GM18873 (cell line): ENCODE measurements around the gene CACNB3.

Source experiments
- ATAC-seq: cut with Tn5 transposase; IDR thresholded peaks from one replicate; pipeline ENCODE4 v1.9.1; 2021; ENCODE audit warnings: mild to moderate bottlenecking, moderate library complexity, moderate number of reproducible peaks; ENCODE audit not compliant: unreplicated experiment, low FRiP score

The CACNB3 gene

DNA sequence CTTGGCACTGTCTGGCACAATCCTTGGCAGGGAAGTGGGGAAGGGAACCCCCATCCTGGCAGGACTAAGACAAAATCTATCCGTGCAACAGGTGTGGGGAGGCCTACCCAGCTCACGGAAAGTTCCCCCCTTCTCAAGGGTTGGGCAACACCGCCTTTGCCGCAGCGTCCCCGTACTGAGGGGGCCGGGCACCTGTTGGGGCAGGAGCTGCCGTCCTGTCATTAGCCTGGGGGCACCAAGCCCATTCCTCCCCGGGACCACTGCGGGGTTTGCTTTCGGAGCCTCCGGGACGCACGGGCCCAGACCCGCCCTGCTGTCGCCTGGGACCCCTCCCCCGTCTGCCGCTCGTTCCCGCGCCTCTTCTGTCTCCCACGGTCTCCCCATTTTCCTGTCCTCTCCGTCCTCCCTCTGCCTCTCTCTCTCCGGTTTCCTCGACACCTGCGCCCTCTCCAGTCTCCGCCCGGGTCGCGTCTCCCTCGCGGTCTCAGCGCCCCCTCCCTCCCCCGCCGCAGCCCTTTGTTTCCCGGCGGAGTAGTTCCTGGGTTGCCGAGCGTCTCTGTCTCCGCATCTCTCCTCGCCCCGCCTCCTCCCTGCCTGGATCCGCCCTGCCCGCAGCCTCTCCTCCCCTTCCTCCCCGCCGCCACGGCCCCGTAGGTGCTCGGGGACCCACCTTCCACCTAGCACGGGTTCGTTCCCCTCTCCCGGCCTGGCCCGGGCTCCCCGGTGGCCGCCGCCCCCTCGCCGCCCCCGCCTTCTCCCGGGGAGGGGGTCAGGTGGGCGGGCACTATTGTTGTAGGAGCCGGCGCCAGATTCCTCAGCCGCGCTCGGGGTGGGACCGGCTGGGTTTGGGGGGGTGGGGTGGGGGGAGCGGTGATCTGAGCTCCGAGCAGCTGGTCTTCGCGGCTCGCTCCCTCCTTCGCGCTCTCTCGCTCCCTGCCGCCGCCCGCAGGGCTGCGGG is at the start of gene CACNB3:
CACNB3 (plus strand) TSS at position 624 of the 958 bp plus-strand sequence. CDS start 434 bp downstream, outside the sequence.
- ATAC-seq, result no peak

GRCh38 chr12:48768736-48769135 is 49.6 kb upstream of the CACNB3 start:
- no peak for ATAC-seq

GRCh38 chr12:48770756-48771155 is 47.5 kb upstream of the CACNB3 start:
- ATAC-seq, result no peak

GRCh38 chr12:48771588-48772112 is 46.6 kb upstream of the CACNB3 start:
- no peak for ATAC-seq

DNA sequence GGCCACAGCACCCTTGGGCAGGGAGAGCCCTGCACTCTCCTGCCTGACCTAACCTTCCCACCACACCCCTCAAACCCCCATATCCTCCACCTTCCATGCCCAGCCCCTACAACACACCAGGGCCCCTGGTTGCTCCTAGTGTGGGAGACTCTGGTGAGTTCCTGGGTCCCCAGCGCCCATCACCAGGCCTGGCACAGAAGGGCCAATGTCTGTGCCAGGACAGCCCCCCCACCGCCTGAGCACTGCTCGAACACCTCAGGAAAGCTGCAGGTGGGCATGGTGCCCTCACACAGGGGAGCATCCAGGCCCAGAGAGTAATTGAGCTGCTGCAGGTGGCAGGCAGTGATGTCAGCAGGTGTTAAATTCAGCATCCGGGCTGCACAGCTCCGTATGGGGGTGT is 44.6 kb upstream of the CACNB3 start:
- ATAC-seq, result no peak

GRCh38 chr12:48774516-48774915 is 43.8 kb upstream of the CACNB3 start:
- no peak for ATAC-seq

- ATAC-seq, result no peak
Measured at GRCh38 chr12:48775299-48775698, 43.0 kb upstream of the CACNB3 start.

GRCh38 chr12:48775991-48776649 is 42.2 kb upstream of the CACNB3 start:
- no peak for ATAC-seq

GRCh38 chr12:48776956-48777355 is 41.3 kb upstream of the CACNB3 start:
- ATAC-seq, result no peak

DNA sequence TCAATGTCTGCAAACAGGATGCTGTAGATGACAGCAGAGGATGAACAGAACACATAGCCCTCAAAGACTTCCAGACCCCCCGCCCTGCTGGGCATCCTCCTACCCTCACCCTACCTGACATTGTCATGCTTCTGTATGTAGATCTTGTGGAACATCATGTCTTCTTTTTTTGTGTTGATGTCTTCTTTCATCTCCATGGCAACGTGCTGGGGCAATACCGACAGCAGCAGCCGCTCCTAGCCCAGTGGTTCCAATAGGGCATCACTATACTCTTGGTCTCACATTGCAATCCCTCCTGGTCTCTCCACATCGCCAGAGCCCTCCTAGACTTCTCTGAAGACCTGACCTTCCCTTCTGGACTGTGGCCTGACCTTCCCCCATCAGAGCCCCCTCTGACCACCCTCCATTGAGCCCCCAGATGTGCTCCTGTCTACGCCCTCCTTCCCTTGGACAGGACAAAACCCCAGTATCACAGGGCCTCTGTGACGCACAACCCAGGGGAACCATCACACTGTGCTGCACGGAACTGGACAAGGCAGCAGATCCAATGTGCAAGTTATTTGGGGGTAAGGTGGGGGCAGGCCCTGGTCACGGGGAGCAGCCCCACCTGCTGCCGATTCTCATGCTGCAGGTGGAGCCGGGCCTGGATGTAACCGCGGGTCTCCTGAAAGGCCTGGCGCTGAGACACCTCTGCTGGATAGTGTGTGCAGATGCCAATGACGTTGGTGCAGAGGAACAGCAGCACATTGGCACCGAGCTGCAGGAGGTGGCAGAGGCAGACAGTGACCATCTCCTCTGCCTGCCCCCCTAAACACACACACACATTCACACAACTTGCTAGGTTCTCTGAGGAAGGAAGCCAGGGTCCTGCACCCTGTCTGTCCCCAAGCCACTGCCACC is 40.5 kb upstream of the CACNB3 start:
- no peak for ATAC-seq

DNA sequence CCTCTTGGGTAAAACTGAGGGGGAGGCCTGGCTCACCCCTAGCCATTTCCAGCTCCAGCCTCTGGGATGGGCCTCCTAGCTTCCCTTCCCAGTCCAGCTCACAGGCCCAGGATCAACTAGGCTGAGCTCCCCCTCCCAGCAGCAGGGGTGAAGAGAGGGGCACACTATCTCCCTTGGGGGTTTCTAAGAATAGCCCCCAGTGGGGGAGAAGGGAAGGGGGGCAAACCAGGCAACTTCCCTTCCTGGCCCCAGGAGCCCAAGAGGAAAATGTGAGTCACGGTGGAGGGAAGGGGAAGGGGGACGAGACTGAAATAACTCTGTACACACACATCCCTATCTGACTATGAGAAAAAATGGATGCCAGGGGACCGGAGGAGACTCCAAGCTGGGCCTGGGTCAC is 38.4 kb upstream of the CACNB3 start:
- no peak for ATAC-seq

GRCh38 chr12:48780381-48781025 is 37.8 kb upstream of the CACNB3 start:
- no peak for ATAC-seq

- ATAC-seq, result no peak
Measured at GRCh38 chr12:48781750-48782456, 36.4 kb upstream of the CACNB3 start.

DNA sequence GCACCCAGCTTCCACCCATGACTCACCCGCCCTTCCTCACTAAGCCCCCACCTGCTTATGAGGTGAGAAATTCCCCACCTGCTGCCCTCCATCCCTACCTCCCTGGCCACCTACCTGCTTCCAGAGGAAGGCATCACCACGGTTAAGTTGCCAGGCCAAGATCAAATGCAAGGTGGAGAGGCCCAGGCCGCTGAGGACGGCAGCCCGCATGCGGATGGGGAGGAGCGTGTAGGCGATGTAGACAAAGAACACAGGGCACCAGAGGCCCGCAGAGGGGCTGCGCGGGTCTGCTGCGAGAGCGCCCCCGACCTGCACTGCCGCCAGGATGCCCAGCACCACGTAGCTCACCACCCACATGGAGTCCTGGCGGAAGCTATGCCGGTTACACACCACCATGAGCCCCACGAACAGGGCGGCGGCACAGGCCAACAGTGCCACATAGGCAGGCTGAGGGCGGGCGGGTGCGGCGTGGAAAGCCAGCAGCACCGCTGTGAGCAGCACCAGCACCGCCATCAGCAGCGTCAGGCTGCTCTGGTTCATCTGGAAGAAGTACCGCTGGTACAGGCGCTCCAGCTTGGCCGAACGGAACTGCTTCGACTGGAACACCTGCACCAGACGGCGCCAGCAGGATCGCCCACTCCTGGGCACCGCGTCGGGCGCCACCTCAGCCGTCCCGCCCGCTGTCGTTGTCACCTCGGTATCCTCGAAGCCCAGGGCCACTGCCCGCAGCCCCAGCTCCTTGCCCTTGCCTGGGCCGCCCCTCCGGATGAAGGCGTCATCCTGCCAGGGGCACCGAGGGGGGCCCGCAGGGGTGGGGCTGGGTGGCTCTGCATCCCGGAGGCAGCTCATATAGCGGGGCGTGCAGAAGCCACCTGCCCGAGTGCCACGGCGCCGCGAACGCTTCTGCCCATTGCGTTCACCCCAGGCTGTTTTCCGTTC is 35.6 kb upstream of the CACNB3 start:
- no peak for ATAC-seq

- no peak for ATAC-seq
Measured at GRCh38 chr12:48783432-48783831, 34.9 kb upstream of the CACNB3 start.

- ATAC-seq, result no peak
Measured at GRCh38 chr12:48786591-48787544, 31.4 kb upstream of the CACNB3 start.
